Activated effector memory CD4-positive, alpha-beta T cell treated with Interleukin-2 at 50 U/mL for 16 hours (primary cell): ENCODE results near the gene FAM110D.

Experiments
- DNase-seq: peaks from one replicate; pipeline ENCODE4 v3.0.0-alpha.2; 2020

FAM110D gene

GRCh38 chr1:26130695-26131094, 28.2 kb upstream of the FAM110D start:
- no peak for DNase-seq

GRCh38 chr1:26132128-26132833, 26.6 kb upstream of the FAM110D start:
- DNase-seq, result no peak

DNA sequence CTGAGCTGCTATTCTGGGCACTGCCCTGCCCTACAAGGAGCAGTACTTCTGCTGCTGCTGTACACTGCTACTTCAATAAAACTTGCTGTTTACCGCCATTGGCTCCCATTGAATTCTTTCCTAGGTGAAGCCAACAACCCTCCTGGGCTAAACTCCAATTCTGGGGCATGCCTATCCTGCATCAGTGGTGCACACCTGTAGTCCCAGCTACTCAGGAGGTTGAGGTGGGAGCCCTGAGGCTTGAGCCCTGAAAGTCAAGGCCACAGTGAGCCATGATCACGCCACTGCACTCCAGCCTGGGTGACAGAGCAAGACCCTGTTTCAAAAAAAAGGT, 26.1 kb upstream of the FAM110D start:
- no peak for DNase-seq

GRCh38 chr1:26134466-26134865, 24.4 kb upstream of the FAM110D start:
- DNase-seq, result no peak

DNA sequence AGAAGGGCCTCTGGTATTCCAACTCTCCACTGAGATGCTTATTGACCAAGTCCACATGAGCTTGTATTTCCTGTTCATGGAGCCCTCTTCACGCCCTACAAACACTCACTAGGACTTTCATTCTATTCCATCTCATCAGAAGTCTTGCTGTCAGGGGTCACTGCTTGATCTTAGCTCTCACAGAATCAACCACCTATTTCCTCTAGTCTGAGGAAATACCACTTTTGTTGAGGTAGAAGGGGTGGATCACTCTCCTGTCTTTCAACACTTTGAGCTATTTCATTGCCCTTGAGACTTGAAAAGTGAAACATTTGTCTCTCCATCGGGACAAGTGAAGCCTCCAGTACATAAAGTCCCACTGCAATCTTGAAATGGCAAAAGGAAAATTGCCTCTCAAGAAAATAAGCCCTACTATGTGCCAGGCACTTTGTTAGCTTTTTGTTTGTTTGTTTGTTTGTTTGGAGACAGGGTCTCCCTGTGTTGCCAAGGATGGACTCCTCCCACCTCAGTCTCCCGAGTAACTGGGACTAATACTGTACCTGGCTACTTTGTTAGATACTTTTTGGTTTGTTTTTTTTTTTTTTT, 19.8 kb upstream of the FAM110D start:
- no peak for DNase-seq

DNA sequence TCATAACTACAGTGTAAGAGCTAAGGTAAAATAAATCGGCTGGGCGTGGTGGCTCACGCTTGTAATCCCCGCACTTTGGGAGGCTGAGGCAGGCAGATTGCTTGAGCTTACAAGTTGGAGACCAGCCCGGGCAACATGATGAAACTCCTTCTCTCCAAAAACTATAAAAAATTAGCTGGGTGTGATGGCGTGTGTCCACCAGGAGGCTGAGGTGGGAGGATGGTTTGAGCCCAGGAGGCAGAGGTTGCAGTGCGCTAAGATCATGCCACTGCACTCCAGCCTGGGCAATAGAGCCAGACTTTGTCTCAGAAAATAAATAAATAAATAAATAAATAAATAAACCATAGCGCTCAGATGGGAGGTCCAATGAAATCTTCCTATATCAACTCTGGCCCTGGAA, 16.7 kb upstream of the FAM110D start:
- no peak for DNase-seq

DNA sequence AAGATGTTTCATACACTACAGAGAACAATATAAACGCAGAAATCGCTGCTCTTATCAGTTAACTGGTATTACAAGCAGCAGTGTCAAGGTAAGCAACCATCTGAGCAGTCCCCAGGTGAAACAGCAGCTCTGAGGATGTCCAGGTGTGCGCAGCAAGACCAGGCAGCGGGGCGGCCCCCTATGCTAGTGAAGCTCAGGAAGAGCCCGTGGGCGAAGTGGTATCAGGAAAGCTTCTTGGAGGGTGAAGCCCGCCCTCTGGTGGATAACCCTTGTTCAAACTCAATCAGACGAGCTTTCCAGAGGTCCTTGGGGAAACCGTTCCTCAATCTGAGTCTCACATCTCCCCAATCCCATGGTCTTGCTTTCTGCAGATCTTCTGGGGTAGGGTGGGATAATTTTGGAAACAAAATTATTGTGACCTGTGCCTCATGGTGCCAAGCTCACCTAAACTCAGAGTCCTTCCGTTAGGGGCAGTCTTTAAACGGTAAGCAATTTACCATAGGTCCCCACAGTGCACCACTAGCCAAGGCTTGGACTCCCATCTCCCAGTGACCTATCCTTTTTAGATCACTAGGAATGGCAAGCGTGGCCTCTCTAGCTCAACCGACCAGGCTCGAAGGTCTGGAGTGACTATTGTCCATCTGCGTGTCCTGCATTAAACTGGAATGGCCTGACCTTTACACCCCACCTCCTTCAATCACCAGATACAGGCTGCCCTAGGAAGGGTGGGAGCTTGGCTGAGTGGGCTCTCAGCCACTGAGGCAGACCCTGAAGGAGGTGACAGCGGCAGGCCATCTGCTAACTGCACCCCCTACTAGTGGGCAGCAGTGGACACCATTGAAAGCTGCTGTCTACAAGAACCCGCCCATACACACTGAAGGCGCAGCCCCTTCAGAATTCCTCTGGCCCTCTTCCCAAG, 13.6 kb upstream of the FAM110D start:
- peak; percentile 61 for DNase-seq

GRCh38 chr1:26145960-26146294, 13.0 kb upstream of the FAM110D start:
- no peak for DNase-seq

- DNase-seq, result no peak
Measured at GRCh38 chr1:26148887-26149286, 10.0 kb upstream of the FAM110D start.

DNA sequence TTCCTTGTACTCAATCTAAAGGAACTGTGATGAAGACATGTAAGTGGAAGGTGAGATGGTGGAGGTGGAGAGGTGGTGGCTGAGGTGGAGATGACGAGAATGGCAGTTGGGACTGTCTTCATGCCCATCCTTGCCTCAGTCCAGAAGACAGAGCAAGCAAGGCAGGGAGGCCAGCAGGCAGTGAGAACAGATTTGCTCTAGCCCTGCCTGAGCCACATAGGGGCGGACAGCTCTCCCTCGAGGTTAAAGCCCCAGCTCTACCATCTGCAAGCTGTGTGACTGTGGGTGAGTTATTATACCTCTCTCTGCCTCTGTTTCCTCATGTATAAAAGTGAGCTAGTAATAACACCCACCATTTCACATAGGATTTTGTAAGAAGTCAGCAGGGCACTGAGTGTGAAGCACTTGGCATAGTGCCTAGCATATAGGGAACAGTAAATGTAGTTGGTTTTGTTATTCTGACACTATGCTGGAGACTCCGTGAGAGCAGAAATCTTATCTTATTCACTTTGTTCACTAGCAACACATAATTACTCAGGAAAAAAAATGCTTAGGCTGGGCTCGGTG, 4.8 kb upstream of the FAM110D start:
- DNase-seq, result no peak

- DNase-seq, result no peak
Measured at GRCh38 chr1:26154750-26155149, 4.1 kb upstream of the FAM110D start.

DNA sequence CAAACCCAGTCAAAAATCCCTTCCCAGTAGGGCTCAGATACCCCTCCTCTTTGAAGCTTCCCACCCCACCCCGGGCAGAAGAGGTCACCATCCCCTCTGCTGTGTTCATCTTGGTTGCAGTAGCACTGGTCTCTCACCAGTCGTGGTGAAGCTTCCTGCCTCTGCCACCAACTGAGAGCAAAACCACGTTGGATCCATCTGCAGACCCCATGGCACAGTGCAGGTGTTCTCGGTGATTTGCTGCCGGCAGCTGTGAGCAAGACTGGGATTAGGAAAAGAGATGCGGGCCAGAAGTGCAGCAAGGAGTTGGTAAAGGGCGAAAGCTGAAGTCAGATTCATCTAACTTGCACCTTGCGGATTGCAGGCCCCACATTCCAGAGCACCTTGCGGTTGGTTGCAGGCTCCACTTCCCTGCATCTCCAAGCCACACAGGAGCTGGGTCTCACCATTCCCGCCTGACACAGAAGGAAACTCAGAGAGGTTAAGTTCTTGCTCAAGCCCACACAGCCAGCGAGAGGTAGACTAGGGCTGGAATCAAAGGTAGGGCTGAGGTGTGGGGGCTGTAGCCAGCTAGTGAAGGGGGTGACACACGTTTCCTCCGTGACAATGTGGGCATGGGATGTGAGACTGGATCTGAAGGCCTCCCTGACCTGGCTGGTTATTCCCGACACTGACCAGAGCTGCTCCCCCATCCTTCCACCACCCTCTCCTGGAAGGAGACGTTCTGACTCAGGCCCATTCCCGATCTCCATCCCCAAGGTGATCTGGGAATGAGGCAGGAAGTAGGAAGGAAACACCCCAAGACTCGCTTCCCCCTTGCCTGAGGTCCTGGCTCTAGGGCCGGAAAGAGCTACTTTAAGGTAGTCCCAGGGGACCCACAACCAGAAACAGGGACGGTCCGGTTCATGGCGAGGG, 3.3 kb upstream of the FAM110D start:
- DNase-seq, result no peak

- no peak for DNase-seq
Measured at GRCh38 chr1:26156285-26157038, 2.4 kb upstream of the FAM110D start.

DNA sequence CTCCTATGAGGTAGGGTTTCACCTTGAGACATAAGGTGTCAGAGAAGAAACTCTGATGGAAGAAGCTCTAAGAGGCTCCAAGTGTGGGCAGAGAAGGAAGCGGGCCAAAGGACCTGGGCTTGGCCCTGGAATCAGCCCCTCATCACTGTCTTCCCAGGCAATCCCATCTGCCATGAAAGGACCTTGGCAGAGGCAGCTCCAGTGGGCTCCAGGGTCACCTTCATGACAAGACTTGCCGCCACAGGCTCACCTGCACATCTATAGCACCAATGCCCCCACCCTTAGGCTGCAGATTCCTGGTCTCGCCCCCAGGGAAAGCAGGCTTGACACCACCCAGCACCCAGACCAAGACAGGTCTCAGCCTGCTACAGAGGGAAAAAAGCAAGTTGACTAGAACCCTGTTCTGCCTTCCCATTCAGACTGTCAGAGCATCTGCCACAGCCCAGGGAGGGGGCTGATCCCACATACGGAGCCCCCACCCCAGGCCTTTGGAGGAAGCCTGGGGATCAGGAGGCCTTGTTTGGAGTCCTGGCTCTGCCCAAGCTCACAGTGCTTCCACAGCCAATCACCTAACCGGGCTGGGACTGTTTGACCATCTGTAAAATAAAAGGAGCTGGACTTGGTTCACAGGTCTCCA, 490 bp upstream of the FAM110D start:
- DNase-seq, result no peak

DNA sequence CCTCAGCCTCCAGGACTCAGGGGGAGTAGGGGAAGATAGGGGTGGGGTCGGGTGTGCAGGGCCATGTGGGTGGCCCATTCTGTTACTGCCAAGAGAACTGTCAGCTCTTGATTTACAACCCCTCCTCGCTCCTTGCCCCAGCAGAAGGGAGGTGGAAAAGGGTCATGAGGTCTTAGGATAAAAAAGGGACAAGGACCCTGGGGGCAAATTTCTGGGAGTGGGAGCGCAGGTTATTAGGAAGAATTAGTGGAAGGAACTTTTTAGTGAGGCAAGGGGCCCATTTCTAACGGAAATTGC, 812 bp downstream of the FAM110D start:
- no peak for DNase-seq

DNA sequence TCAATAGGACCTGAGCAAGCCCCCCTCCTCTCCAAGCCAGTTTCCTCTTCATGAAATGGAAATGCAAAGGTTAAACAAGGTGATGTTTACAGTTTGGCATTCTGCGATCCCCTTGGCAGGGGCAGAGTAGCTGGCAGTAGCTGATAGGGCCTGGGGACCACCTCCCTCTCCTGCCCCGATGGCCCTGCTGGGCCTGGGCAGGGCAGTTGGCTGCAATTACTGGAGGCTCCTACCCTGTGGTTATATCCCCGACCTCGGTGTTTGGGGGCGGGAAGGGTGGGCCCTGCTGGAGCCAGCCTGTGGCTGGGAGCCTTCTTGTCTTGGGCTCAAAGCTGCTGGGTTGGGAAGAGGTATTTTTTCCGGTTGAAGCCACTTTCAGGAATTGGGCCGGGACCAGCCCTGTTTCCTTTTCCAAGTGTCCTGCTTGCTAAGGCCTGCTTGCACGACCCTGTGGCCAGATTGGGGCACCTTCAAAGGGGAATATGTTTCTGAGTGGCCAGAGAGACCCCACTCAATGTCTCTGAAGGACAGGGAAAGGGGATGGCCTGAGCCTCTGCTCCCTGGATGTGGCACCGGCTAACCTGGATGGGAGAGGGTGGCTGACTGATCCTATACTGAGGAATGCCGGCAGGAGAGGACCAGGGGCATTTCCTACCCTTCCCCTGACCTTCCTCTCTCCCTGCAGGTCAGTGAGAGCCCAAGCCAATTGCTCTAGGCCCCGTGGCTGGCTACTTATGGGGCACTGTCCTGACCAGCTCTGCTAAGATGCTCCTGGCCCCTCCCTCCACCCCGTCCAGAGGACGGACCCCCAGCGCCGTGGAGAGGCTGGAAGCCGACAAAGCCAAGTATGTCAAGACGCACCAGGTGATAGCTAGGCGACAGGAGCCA, 1.9 kb downstream of the FAM110D start:
- no peak for DNase-seq

GRCh38 chr1:26161415-26162219, 2.7 kb downstream of the FAM110D start:
- DNase-seq, result no peak

DNA sequence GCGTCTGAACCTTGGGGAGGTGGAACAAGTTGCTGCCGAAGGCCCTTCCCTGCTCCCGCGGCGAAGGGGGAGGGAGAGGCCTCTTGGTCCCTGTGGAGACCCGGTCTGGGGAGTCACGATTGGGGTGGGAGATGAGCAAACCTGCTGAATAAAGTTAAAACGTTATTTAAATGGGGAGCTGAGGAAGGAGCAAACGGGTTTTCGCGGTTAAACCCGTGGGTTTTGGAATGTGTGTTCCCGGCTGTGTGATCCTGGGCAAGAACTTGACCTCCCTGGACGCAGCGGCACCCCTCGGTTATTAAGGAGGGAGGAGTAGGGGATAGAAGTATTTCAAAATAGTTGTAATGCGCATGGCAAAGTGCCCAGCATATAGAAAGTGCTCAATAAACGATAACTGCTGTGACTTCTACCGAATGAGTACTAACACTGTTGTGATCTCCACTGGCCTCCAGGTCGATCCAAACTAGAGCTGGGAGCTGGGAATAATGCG, 3.4 kb downstream of the FAM110D start:
- DNase-seq, result no peak

DNA sequence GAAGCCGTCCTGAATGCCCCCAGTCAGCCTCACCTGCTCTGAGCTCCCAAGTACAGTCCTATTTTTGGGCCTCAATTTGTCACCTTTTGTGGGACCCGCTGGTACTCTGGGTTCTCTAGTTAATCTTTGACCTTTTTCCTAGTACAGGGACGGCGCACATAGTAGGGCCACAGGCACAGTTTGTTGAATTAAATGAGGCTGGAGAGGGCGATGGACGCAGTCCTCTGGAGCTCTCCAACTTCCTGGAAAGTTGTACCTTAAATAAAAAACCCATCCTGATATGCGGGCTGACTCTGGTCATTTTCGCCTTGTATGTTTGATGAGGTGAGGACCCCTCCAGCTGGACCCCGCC, 4.8 kb downstream of the FAM110D start:
- DNase-seq, result no peak
